ENCODE results near the gene MAPT. TPM values are rescaled to one million over a fixed set of nuclear protein-coding genes. Genes with fewer than 3 reads are reported as not detected.
"Not testable (repeated sequence)": the region's sequence is repeated elsewhere in the genome, so short reads cannot be mapped to it uniquely, and the experiment has no call there.

MAPT gene
- total RNA-seq, 1 donor from 2014 or later, result 0.18 TPM

GRCh38 chr17:46020023-46020761 lies 125.8 kb downstream of the MAPT start:
- CTCF ChIA-PET, result interaction anchor here (1.6 to 3.7 kb wide), 2 partner anchors 17 to 24 kb away, joined by 8 to 12 read pairs; no protein-coding TSS in a partner anchor

DNA sequence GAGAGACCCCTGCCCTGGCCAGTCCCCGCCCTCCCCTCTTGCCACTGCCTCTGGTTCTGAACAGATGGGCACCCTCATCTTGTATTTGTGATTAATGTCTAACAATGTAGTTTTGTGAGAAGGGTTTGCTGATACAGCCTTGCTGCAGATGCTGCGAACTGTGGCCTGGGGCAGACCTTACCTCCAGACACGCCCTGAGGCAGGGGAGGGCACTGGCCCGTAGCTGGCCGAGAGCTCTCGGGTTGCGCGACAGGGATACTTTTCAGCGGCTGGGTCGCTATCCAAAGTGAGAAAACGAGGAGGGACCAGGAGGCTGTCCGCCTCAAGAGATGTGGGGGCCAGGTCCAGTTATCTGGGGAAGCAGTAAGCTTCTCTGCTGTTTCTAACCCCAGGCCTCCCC lies 126.6 kb downstream of the MAPT start:
- CTCF ChIA-PET, result interaction anchor here (1.6 to 3.7 kb wide), 2 partner anchors 18 to 23 kb away, joined by 8 to 12 read pairs; no protein-coding TSS in a partner anchor
- TF ChIP-seq, protein P1, sequence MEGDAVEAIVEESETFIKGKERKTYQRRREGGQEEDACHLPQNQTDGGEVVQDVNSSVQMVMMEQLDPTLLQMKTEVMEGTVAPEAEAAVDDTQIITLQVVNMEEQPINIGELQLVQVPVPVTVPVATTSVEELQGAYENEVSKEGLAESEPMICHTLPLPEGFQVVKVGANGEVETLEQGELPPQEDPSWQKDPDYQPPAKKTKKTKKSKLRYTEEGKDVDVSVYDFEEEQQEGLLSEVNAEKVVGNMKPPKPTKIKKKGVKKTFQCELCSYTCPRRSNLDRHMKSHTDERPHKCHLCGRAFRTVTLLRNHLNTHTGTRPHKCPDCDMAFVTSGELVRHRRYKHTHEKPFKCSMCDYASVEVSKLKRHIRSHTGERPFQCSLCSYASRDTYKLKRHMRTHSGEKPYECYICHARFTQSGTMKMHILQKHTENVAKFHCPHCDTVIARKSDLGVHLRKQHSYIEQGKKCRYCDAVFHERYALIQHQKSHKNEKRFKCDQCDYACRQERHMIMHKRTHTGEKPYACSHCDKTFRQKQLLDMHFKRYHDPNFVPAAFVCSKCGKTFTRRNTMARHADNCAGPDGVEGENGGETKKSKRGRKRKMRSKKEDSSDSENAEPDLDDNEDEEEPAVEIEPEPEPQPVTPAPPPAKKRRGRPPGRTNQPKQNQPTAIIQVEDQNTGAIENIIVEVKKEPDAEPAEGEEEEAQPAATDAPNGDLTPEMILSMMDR (IDR thresholded peaks at IDR 0.05), result no peak
- H3K27ac Mint-ChIP-seq, result peak overlapping the region; percentile 91
- DNase-seq (no peak), ATAC-seq (ENCODE audit: low read depth) (no peak)
- POLR2A ChIA-PET, result interaction anchor here (0.6 to 1.8 kb wide), 7 partner anchors 8 to 172 kb away, joined by 3 to 12 read pairs (median 3); partner anchors contain the start of gene KANSL1
- no peak overlapping the region for H3K4me3 Mint-ChIP-seq
- peaks cover 65% of the 10 kb centered on the region for H3K4me1 Mint-ChIP-seq
- no peaks in the 10 kb centered on the region for H3K9me3 Mint-ChIP-seq
- intact Hi-C loops (cut with micrococcal nuclease), result loop anchor here (1.0 kb wide), 1 partner anchor 8 kb away; no protein-coding TSS in a partner anchor
- H3K27me3 Mint-ChIP-seq, result no peaks in the 10 kb centered on the region
- H3K36me3 Mint-ChIP-seq (ENCODE audit: low read depth), result peaks cover 2% of the 10 kb centered on the region

More at GRCh38 chr17:46020023-46020761, 125.8 kb downstream of the MAPT start:
- TF ChIP-seq, protein P1 (IDR thresholded peaks at IDR 0.05), result no peak
- Mint-ChIP-seq H3K9me3 (no peaks in the 10 kb centered on the region), H3K27ac (peak overlapping the region; percentile 91), H3K36me3 (ENCODE audit: low read depth) (peaks cover 2% of the 10 kb centered on the region), H3K4me3 (peak overlapping the region; percentile 17), H3K27me3 (no peaks in the 10 kb centered on the region), H3K4me1 (peaks cover 57% of the 10 kb centered on the region)
- POLR2A ChIA-PET, result interaction anchor here (0.6 to 1.8 kb wide), 7 partner anchors 9 to 173 kb away, joined by 3 to 12 read pairs (median 4); partner anchors contain the start of gene KANSL1
- peak; percentile 40 for DNase-seq
- peak; percentile 93 for ATAC-seq (ENCODE audit: low read depth)
- intact Hi-C loops (cut with micrococcal nuclease), result loop anchor here (1.0 kb wide), 1 partner anchor 9 kb away; no protein-coding TSS in a partner anchor

- intact Hi-C loops (cut with micrococcal nuclease); H3K36me3 Mint-ChIP-seq (ENCODE audit: low read depth); ATAC-seq (ENCODE audit: low read depth); DNase-seq; CTCF ChIA-PET; H3K27me3 Mint-ChIP-seq; H3K9me3 Mint-ChIP-seq; H3K4me3 Mint-ChIP-seq; POLR2A ChIA-PET: not testable (repeated sequence)
- Mint-ChIP-seq H3K4me1 (peaks cover 84% of the 10 kb centered on the region), H3K27ac (peak overlapping the region; percentile 41)
Measured at GRCh38 chr17:46023366-46023765, 129.0 kb downstream of the MAPT start.

GRCh38 chr17:46023783-46024388 lies 129.5 kb downstream of the MAPT start:
- DNase-seq (no peak), ATAC-seq (ENCODE audit: low read depth) (no peak)
- ChIA-PET POLR2A (interaction anchor here (0.6 kb wide), 1 partner anchor 1790 kb away, joined by 9 read pairs; no protein-coding TSS in a partner anchor), CTCF (no interaction called here)
- no peaks in the 10 kb centered on the region for H3K9me3 Mint-ChIP-seq
- H3K27me3 Mint-ChIP-seq, result no peaks in the 10 kb centered on the region
- H3K27ac Mint-ChIP-seq, result no peak overlapping the region
- H3K4me3 Mint-ChIP-seq, result no peak overlapping the region
- peaks cover 85% of the 10 kb centered on the region for H3K4me1 Mint-ChIP-seq
- peaks cover 7% of the 10 kb centered on the region for H3K36me3 Mint-ChIP-seq (ENCODE audit: low read depth)
- TF ChIP-seq, protein P1 (IDR thresholded peaks at IDR 0.05), result no peak
- intact Hi-C loops (cut with micrococcal nuclease), result no loop called here

- Mint-ChIP-seq H3K36me3 (ENCODE audit: low read depth) (peaks cover 13% of the 10 kb centered on the region), H3K9me3 (peaks cover 2% of the 10 kb centered on the region), H3K4me1 (peaks cover 86% of the 10 kb centered on the region), H3K27ac (no peak overlapping the region), H3K27me3 (no peaks in the 10 kb centered on the region), H3K4me3 (no peak overlapping the region)
- DNase-seq (no peak), ATAC-seq (ENCODE audit: low read depth) (no peak)
- TF ChIP-seq, protein P1 (IDR thresholded peaks at IDR 0.05), result no peak
- ChIA-PET POLR2A (interaction anchor here (0.6 kb wide), 1 partner anchor 1789 kb away, joined by 9 read pairs; no protein-coding TSS in a partner anchor), CTCF (interaction anchor here (1.5 kb wide), 1 partner anchor 188 kb away, joined by 3 read pairs; no protein-coding TSS in a partner anchor)
- intact Hi-C loops (cut with micrococcal nuclease), result no loop called here
Measured at GRCh38 chr17:46024590-46024989, 130.2 kb downstream of the MAPT start.

All from activated B cell treated with CpG ODN at 0.5 μM for 24 hours (primary cell).